NK-92 (cell line): Measurements from ENCODE around the gene OR52K2.
"Not testable (repeated sequence)": the region's sequence is repeated elsewhere in the genome, so short reads cannot be mapped to it uniquely, and the experiment has no call there.

Source experiments
- DNase-seq: peaks from one replicate; lab custom pipeline; 2025; ENCODE audit not compliant: unreplicated experiment; lab: John Stamatoyannopoulos, UW

The OR52K2 gene

DNA sequence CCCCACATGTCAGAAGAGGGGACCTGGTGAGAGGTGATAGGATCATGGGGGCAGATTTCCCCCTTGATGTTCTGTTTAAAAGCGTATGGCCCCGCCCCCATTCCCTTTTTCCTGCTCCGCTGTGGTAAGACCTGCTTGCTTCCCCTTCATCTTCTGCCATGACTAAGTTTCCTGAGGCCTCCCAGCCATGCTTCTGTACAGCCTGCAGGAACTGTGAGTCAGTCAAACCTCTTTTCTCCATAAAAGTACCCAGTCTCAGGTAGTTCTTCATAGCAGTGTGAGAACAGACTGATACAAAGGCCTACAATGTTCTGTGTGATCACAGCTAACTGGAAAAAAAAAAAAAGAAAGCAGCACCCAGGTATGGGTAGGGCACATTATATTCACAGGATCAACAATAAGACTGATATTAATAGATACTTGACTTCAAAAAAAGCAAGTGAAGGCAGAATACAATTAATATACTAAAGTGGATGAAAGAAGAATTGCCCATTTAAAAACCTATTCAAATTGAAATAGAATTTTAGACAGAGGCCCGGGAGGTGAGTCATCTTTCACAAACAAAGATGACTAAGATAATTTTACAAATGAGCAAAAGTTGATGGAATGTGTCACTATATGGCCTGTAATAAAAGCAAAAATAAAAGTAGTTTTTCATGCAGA is 31.6 kb downstream of the OR52K2 start:
- no peak for DNase-seq

DNA sequence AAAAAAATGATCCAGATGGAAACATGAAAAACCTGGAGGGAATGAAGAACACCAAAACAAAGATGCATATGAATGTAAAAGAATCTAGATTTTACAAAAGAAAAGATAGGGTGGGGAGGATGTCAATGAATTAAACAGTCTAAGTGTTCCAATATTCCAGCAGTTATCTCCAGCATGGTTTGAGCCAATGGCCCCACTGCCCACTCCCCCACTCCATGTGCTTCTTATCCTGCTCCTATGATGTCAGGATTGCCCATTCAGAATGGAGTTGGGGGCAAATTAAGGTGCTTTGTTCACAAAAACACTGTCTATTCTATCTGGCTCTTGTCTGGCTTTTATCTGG is 32.1 kb downstream of the OR52K2 start:
- DNase-seq, result no peak

DNA sequence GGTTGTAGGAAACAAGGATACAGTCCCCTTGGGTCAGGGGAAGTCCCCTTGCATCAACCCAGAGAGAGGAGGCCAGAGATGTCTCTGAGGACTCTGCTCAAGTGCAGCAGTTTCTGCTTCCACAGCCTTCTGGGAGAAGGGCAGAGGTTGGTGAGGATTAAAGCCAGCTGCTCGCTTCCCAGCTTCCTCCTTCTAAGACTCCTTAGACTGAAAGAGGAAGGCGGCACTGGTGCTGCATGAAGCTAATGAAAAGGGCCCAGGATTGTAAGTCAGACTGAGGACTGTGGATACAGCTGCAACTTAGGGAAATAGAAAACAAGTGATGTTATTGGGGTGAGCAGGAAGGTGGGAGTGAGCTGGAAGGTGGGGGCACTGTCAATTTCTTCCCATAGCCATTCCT is 33.4 kb downstream of the OR52K2 start, which contains the start of gene OR52K1:
TSS of gene OR52K1 (plus strand) at position 202 of the 400 bp plus-strand sequence. CDS start 6,255 bp downstream, outside the sequence.
- no peak for DNase-seq

DNA sequence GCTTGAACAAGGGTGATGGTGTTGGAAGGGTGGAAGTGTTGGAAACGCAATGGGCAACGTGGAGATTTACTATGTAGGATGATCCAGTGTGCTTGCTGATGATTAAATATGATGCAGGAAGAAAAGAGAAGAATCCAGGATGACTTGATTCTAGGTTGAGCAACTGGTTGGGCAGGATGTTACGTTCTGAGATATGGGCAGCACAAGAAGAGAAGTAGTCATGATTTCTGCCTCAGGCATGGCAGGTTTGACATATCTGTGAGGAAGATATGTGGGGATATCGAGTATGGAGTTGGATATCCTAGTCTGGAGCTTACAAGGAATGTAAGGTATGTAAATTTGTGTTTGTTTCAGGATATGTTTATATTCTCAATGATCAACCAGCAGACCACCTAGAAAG is 35.2 kb downstream of the OR52K2 start:
- DNase-seq, result no peak

DNA sequence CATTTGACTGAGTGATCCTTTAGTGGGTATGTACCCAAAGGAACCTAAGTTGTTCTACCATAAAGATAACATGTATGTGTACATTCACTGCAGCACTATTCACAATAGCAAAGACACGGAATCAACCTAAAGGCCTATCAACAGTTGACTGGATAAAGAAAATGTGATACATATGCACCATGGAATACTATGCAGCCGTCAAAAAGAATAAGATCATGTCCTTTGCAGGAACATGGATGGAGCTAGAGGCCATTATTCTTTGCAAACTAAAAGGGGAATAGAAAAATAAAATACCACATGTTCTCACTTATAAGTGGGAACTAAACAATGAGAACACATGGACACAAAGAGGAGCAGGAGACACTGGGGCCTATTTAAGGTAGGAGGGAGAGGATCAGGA is 42.3 kb downstream of the OR52K2 start:
- not testable (repeated sequence) for DNase-seq

DNA sequence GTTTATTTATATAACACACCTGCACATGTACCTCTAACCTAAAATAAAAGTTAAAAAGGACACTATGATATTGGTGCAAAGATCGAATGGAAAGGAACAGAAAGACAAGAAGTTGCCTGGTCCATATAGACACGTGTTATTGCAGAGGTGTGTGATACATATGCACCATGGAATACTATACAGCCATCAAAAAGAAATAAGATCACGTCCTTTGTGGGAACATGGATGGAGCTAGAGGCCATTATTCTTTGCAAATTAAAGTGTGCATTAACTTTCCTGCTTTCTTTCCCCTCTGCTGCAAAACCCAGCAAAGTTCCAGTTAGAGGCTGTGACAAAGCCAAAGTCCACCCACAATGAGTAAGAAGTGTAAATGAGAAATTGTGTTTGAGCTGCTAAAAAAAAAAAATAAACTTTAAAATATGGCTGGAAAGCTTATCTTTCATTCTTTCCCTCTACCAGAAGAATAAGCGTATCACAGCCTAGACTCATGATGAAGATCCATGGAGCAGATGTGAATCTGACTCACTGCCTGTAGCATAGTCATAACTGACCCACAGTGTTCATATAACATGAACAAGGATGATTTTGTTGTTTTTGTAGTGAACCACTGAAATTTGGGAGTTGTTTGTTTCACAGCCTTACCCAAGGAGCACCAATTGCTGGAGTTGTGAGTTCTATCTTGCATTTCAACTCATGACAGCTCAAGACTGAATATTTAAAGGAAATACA is 42.9 kb downstream of the OR52K2 start:
- DNase-seq, result no peak

DNA sequence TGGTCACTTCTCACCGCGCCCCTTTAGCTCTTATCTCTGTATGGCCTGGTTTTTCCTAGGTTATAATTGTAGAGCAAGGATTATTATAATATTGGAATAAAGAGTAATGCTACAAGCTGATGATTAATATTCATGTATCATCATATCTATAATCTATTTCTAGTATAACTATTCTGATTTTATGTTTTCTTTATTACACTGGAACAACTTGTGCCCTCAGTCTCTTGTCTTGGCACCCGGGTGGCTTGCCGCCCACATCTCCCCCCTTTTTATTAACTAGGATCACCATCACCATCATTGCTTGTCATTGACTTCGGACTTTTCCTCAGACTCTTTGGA is 44.4 kb downstream of the OR52K2 start:
- no peak for DNase-seq

DNA sequence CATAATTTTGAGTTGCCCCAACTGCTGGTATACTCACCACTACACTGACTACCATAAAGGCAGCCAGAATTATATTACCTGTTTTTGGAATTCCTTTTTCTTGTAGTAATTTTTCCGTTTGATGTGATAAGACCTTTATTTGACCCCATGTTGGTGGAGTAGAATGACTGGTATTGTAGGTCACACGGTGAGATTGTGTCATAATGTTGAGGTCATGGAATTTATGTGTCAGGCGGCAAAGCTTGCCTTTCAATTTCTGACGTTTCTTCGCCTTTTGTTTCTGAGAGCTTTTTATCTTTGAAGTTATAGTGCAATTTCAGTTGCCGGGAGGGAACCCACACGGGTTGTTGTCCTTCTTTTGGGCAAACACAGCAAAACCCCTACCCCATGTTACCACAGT is 46.4 kb downstream of the OR52K2 start:
- DNase-seq, result no peak

DNA sequence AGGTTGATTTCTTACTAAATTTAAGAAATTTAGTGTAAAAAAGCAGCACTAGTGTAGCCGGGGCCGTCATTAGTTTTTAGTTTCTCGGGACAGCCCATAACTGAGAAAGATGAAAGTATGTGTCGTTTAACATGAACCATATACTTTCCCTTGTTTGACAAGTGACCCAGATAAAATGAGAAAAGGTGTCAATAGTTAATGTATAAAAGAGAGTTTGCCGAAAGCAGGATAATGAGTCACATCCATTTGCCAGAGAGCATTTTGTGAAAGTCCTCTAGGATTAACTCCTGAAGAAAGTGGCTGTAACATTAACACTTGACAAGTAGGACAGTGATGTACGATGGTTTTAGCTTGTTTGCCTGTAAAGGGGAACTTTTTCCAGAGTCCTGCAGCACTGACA is 46.9 kb downstream of the OR52K2 start:
- DNase-seq, result no peak

DNA sequence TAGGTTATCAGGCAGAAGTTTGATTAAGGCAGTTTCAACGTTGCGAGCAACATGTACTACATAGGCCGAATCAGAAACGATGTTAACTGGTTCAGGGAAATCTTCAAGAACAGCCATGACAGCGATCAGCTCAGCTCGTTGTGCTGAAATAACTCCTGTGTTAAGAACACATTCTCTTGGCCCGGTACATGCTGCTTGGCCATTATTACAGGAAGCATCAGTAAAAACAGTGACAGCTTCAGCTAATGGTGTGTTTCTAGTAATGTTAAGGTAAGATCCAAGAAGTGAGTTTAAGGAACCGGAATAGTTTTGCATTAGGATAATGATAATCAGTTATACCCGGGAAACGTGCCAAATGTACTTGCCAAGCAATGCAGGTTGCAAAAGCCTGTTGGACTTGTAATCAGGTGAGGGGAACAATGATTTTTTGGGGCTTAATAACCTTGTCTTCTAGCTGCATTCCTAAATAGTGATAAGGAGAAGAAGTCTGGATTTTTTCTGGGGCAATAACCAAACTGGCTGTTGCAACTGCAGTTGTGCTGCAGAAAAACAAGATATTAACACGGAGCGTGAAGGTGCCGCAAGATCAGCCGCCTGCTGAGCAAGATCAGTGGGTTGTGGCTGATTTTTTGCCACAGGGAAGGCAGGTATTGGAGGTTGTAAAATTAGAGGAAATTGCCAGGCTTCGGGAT is 47.6 kb downstream of the OR52K2 start:
- DNase-seq, result no peak
